ENCODE data around the gene HIVEP1.

The HIVEP1 gene

GRCh38 chr6:12090714-12091113 lies 78.6 kb downstream of the HIVEP1 start:
- H3K4me3 ChIP-seq (ENCODE audit: low read depth, low read length) = no peak overlapping the region

GRCh38 chr6:12092762-12093161 lies 80.7 kb downstream of the HIVEP1 start:
- TF ChIP-seq CTCF (conservative IDR thresholded peaks at IDR 0.05; ENCODE audit: low read depth, low read length) = no peak
- no peak overlapping the region for H3K4me3 ChIP-seq (ENCODE audit: low read depth, low read length)
- DNase-seq (ENCODE audit: low read depth) = no peak

More at GRCh38 chr6:12090714-12091113, 78.6 kb downstream of the HIVEP1 start:
- TF ChIP-seq CTCF (conservative IDR thresholded peaks at IDR 0.05; ENCODE audit: low read depth, low read length) = no peak
- no peak for DNase-seq (ENCODE audit: low read depth)

- no peak for DNase-seq (ENCODE audit: low read depth)
- no peak overlapping the region for H3K4me3 ChIP-seq (ENCODE audit: low read depth, low read length)
- TF ChIP-seq CTCF (conservative IDR thresholded peaks at IDR 0.05; ENCODE audit: low read depth, low read length) = no peak
These were observed 82.6 kb downstream of the HIVEP1 start for GRCh38 chr6:12094689-12095088.

- DNase-seq (ENCODE audit: low read depth) = peak; percentile 8
- no peak for TF ChIP-seq CTCF (conservative IDR thresholded peaks at IDR 0.05; ENCODE audit: low read depth, low read length)
- no peak overlapping the region for H3K4me3 ChIP-seq (ENCODE audit: low read depth, low read length)
These were observed 84.2 kb downstream of the HIVEP1 start for GRCh38 chr6:12096342-12096741.

GRCh38 chr6:12097791-12098190 lies 85.7 kb downstream of the HIVEP1 start:
- no peak for TF ChIP-seq CTCF (conservative IDR thresholded peaks at IDR 0.05; ENCODE audit: low read depth, low read length)
- DNase-seq (ENCODE audit: low read depth) = peak; percentile 14
- H3K4me3 ChIP-seq (ENCODE audit: low read depth, low read length) = no peak overlapping the region

- no peak for TF ChIP-seq CTCF (conservative IDR thresholded peaks at IDR 0.05; ENCODE audit: low read depth, low read length)
- DNase-seq (ENCODE audit: low read depth) = no peak
- H3K4me3 ChIP-seq (ENCODE audit: low read depth, low read length) = no peak overlapping the region
These were observed 87.7 kb downstream of the HIVEP1 start for GRCh38 chr6:12099623-12100338.

- H3K4me3 ChIP-seq (ENCODE audit: low read depth, low read length) = no peak overlapping the region
- no peak for DNase-seq (ENCODE audit: low read depth)
- TF ChIP-seq CTCF (conservative IDR thresholded peaks at IDR 0.05; ENCODE audit: low read depth, low read length) = no peak
These were observed 88.9 kb downstream of the HIVEP1 start for GRCh38 chr6:12101048-12101447.

All from choroid plexus epithelial cell (primary cell).